Endothelial cell of umbilical vein (primary cell): ENCODE measurements around the gene ZC3H7A. TPM values are rescaled to one million over a fixed set of nuclear protein-coding genes. Genes with fewer than 3 reads are reported as not detected.

Source experiments
- BruUV-seq: library from RNA; stranded (reverse); fragments of 400-500 nt; replicated peaks from 2 replicates; lab custom pipeline; 2021; lab: Mats Ljungman, UMichigan
- CTCF ChIA-PET: fragments of 300-600, 350-600 bp; sonication (Branson Sonifier 250); formaldehyde crosslinking; loops from one replicate; lab custom pipeline; 2021; ENCODE audit warnings: antibody characterized with exemption, inconsistent platforms; lab: Charles Lee
- POLR2A ChIA-PET: fragments of 300-600, 350-600 bp; sonication (Branson Sonifier 250); formaldehyde crosslinking; loops from one replicate; lab custom pipeline; 2021; ENCODE audit warnings: antibody characterized with exemption, inconsistent platforms; lab: Charles Lee
- DNase-seq: peaks from one replicate; pipeline ENCODE4 v3.0.0-alpha.2; 2011; ENCODE audit warnings: low read depth, low spot score
- FAIRE-seq: peaks from 2 replicates; lab custom pipeline; 2011; peaks lifted over from hg19 to GRCh38; lab: Jason Lieb, UNC
- H2AFZ ChIP-seq: 2 replicates; pipeline ENCODE4 v1.6.0; 2012; ENCODE audit warnings: low read depth, low read length, control low read depth, inconsistent platforms
- H3K27ac ChIP-seq: 2 replicates; pipeline ENCODE4 v1.5.1; 2011; ENCODE audit warnings: low read depth, mild to moderate bottlenecking, control low read depth, low read length, moderate library complexity; ENCODE audit not compliant: insufficient read depth
- H3K27me3 ChIP-seq, 2 experiments: 2 replicates each; pipeline versions ENCODE4 v1.6.0 to v1.6.1; 2011; ENCODE audit warnings: low read length in 2 of 2, mixed read lengths in 1 of 2; ENCODE audit not compliant: control insufficient read depth in 2 of 2, insufficient read depth in 2 of 2
- H3K36me3 ChIP-seq, 2 experiments: 2 replicates in 1 of 2; 3 replicates in 1 of 2; pipeline ENCODE4 v1.5.1; 2011; ENCODE audit warnings: low read length in 2 of 2, mild to moderate bottlenecking in 1 of 2, moderate library complexity in 1 of 2; ENCODE audit not compliant: control insufficient read depth in 2 of 2, insufficient read depth in 2 of 2; ENCODE audit errors: extremely low read depth in 1 of 2
- H3K4me1 ChIP-seq: 3 replicates; pipeline ENCODE4 v1.5.1; 2011; ENCODE audit warnings: mild to moderate bottlenecking, low read length; ENCODE audit not compliant: control insufficient read depth, insufficient read depth; ENCODE audit errors: extremely low read depth
- H3K4me2 ChIP-seq: 2 replicates; pipeline ENCODE4 v1.6.1; 2011; ENCODE audit warnings: low read length, control low read depth, mixed read lengths; ENCODE audit not compliant: insufficient read depth
- H3K4me3 ChIP-seq, 3 experiments: fragments of 200-600 bp in 1 of 3; sonication (generic), shearing (Covaris generic) in 1 of 3; replicated peaks in 1 of 3; 2 replicates each; pipeline ENCODE4 v1.5.1; 2011 to 2016; ENCODE audit warnings: control low read depth in 3 of 3, low read length in 3 of 3, mild to moderate bottlenecking in 2 of 3, inconsistent platforms in 1 of 3, low read depth in 1 of 3, moderate library complexity in 1 of 3; ENCODE audit not compliant: insufficient read depth in 1 of 3
- H3K79me2 ChIP-seq: 2 replicates; pipeline ENCODE4 v1.6.0; 2012; ENCODE audit warnings: low read length, inconsistent platforms; ENCODE audit not compliant: control insufficient read depth, insufficient read depth
- H3K9ac ChIP-seq: replicated peaks from 2 replicates; pipeline ENCODE3; 2011; ENCODE audit warnings: low read length, control low read depth; ENCODE audit not compliant: insufficient read depth; ENCODE audit errors: extremely low read depth
- H3K9me1 ChIP-seq: replicated peaks from 3 replicates; pipeline ENCODE4 v1.6.0; 2011; ENCODE audit warnings: mild to moderate bottlenecking, low read length; ENCODE audit not compliant: control insufficient read depth, insufficient read depth; ENCODE audit errors: extremely low read depth
- H3K9me3 ChIP-seq: replicated peaks from 2 replicates; pipeline ENCODE4 v1.5.1; 2012; ENCODE audit warnings: low read length, inconsistent platforms; ENCODE audit not compliant: control insufficient read depth, insufficient read depth
- H4K20me1 ChIP-seq: replicated peaks from 2 replicates; pipeline ENCODE3; 2011; ENCODE audit warnings: mild to moderate bottlenecking, low read length; ENCODE audit not compliant: control insufficient read depth, insufficient read depth; ENCODE audit errors: extremely low read depth
- EZH2 ChIP-seq: IDR thresholded peaks from 2 replicates; pipeline ENCODE4 v1.6.1; 2012; ENCODE audit warnings: borderline replicate concordance, low read depth, mild to moderate bottlenecking, moderate library complexity, low read length, inconsistent platforms; ENCODE audit not compliant: severe bottlenecking
- FOS ChIP-seq: IDR thresholded peaks from 2 replicates; pipeline ENCODE4 v1.6.1; 2011; ENCODE audit warnings: mild to moderate bottlenecking, low read length, moderate library complexity, borderline replicate concordance; ENCODE audit not compliant: insufficient read depth
- GATA2 ChIP-seq: IDR thresholded peaks from 2 replicates; pipeline ENCODE4 v1.7.0; 2011; ENCODE audit warnings: low read depth, mild to moderate bottlenecking, moderate library complexity, mixed read lengths, low read length; ENCODE audit not compliant: insufficient read length, insufficient read depth
- JUN ChIP-seq: IDR thresholded peaks from 2 replicates; pipeline ENCODE4 v1.6.1; 2011; ENCODE audit warnings: borderline replicate concordance, low read depth; ENCODE audit not compliant: insufficient read length, insufficient read depth
- MYC ChIP-seq: IDR thresholded peaks from one replicate; pipeline ENCODE4 v1.6.1; 2011; ENCODE audit warnings: mild to moderate bottlenecking, low read depth, low read length
- POLR2A ChIP-seq: IDR thresholded peaks from 2 replicates; pipeline ENCODE4 v1.6.1; 2012; ENCODE audit warnings: low read depth, mild to moderate bottlenecking, control low read depth, low read length
- POLR2AphosphoS5 ChIP-seq: IDR thresholded peaks from 2 replicates; pipeline ENCODE4 v1.6.1; 2012; ENCODE audit warnings: low read depth, mild to moderate bottlenecking, control low read depth, low read length, moderate library complexity; ENCODE audit not compliant: insufficient read depth
- dilution Hi-C: fragments of 300-500 bp; cut with MboI; formaldehyde crosslinking; loops from one replicate; pipeline ENCODE4 v1.15.0; 2019; ENCODE audit warnings: low sequenced_read_pairs; ENCODE audit not compliant: extremely low pct_ligation_motif_present
- intact Hi-C: fragments of 100-400 bp; cut with micrococcal nuclease; formaldehyde crosslinking; loops from one replicate; pipeline ENCODE4 v1.10.0; 2022
- polyA plus RNA-seq, 4 experiments: library from polyadenylated mRNA; depleted of rRNA in 3 of 4; stranded (reverse) in 3 of 4; unstranded in 1 of 4; fragments of >200 nt; gene quantifications; 2 replicates each; pipeline versions ENCODE4 v1.2.1 to v1.2.3, GENCODE V29; 2011 to 2012; ENCODE audit warnings: missing spikeins in 1 of 4
- total RNA-seq: library from RNA; stranded (reverse); gene quantifications from 2 replicates; pipeline ENCODE4 v1.2.3, GENCODE V29; 2021
- TF ChIP-seq, protein P1 (sequence below), 2 donors: IDR thresholded peaks; 1 replicate in 1 of 2; 2 replicates in 1 of 2; pipeline ENCODE4 v1.5.1; 2011; ENCODE audit warnings: low read length in 2 of 2, mild to moderate bottlenecking in 2 of 2, moderate library complexity in 2 of 2, control low read depth in 1 of 2, inconsistent platforms in 1 of 2, low read depth in 1 of 2; ENCODE audit not compliant: insufficient read depth in 1 of 2; ENCODE audit errors: extremely low read depth in 1 of 2
- TF ChIP-seq, protein P2 (sequence below): IDR thresholded peaks from 2 replicates; pipeline ENCODE4 v1.6.1; 2011; ENCODE audit not compliant: insufficient read depth, insufficient read length

Gene ZC3H7A
- total and polyA plus RNA-seq, 2 donors (not counting 3 experiments of a cell fraction or from before 2014, with no cell fraction given) = 44.1 to 78.0 TPM

DNA sequence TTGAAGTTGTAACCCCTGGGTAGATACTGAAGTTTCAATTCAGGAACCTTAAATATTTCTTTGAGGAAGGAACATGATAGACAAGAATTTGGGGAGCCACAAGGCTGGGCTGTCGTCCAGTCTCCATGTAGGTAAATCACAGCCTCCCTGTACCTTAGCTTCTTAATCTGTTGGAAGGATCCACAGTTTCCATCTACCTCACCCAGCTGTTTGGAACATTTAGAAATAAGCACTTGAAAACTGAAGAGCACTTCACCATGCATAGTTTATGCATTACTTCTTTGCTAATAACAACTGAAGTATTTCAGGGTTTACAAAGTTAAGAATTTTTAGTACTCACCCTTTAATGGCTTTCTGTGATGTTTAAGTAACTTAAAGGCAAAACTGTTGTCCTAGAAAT lies 71.6 kb downstream of the ZC3H7A start:
- CTCF ChIA-PET = interaction anchor here (1.4 kb wide), 1 partner anchor 318 kb away, joined by 3 read pairs; no protein-coding TSS in a partner anchor
- Histone ChIP-seq H3K4me2 (no peak overlapping the region), H3K4me1 (no peaks in the 10 kb centered on the region), H3K9ac (no peak overlapping the region), H2AFZ (no peak overlapping the region), H3K4me3 (no peak overlapping the region), H3K27me3 (no peaks in the 10 kb centered on the region), H3K79me2 (peaks cover 7% of the 10 kb centered on the region), H3K9me1 (no peaks in the 10 kb centered on the region), H3K27ac (no peak overlapping the region), H3K9me3 (no peaks in the 10 kb centered on the region), H4K20me1 (no peaks in the 10 kb centered on the region), H3K36me3 (peaks cover 9 to 15% of the 10 kb centered on the region in 2 experiments)
- FAIRE-seq = no peak
- intact Hi-C loops = no loop called here
- dilution Hi-C loops = no loop called here
- POLR2A ChIA-PET = no interaction called here
- DNase-seq = no peak
- BruUV-seq = no TSS peak
- TF ChIP-seq, protein P1, sequence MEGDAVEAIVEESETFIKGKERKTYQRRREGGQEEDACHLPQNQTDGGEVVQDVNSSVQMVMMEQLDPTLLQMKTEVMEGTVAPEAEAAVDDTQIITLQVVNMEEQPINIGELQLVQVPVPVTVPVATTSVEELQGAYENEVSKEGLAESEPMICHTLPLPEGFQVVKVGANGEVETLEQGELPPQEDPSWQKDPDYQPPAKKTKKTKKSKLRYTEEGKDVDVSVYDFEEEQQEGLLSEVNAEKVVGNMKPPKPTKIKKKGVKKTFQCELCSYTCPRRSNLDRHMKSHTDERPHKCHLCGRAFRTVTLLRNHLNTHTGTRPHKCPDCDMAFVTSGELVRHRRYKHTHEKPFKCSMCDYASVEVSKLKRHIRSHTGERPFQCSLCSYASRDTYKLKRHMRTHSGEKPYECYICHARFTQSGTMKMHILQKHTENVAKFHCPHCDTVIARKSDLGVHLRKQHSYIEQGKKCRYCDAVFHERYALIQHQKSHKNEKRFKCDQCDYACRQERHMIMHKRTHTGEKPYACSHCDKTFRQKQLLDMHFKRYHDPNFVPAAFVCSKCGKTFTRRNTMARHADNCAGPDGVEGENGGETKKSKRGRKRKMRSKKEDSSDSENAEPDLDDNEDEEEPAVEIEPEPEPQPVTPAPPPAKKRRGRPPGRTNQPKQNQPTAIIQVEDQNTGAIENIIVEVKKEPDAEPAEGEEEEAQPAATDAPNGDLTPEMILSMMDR (IDR thresholded peaks at IDR 0.05; ENCODE audit: extremely low read depth in 1 of 2, insufficient read depth in 1 of 2, low read depth in 1 of 2, low read length in 2 of 2) = no peak
- TF ChIP-seq JUN = no peak
- no peak for TF ChIP-seq FOS
- no peak for TF ChIP-seq POLR2A
- TF ChIP-seq GATA2 = no peak
- TF ChIP-seq, protein P2, sequence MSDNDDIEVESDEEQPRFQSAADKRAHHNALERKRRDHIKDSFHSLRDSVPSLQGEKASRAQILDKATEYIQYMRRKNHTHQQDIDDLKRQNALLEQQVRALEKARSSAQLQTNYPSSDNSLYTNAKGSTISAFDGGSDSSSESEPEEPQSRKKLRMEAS = no peak
- no peak for TF ChIP-seq EZH2
- TF ChIP-seq POLR2AphosphoS5 = no peak
- TF ChIP-seq MYC = no peak
